ENCODE measurements around the gene INPP4B.

INPP4B gene

DNA sequence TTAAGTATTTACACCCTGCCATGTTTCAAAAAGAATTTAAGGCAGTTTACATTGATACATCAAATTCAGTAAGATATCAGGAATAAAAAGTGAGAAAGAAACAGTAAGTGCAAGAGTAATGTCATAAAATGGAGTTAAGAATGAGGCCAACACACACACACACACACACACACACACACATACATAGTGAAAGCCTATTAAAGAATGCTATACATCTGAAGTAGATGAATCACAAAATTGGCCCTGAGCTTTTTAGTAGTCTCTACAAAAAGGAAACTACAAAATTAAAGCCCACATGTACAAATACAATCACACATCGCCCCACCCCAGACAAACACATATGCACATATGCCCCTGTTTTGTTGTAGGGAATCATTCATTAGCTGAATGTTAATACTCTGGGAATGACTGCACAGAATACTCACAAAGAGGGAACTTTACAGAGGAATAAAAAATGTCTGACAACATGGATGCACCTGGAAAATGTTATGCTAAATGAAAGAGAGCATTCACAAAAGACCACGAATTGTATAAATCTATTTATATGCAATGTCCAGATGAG lies 780.9 kb downstream of the INPP4B start:
- DNase-seq, result no peak

DNA sequence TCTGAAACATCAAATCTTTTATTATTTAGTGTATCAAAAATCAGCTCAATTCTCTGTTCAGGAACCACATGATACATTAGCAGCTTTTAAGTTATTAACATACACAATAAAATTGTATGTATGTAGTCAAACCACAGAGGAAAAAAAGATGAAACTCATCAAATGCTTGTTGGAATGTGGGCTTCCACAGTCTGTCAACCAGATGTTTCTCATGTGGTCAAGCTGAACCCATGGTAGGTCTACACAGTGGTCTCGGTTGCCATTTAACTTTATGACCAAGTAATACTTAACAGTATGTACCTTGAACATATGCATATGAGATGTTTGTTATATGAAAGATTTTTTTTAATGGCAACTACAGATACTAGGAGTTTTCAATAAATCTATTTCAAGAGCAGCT lies 781.9 kb downstream of the INPP4B start:
- DNase-seq, result no peak

DNA sequence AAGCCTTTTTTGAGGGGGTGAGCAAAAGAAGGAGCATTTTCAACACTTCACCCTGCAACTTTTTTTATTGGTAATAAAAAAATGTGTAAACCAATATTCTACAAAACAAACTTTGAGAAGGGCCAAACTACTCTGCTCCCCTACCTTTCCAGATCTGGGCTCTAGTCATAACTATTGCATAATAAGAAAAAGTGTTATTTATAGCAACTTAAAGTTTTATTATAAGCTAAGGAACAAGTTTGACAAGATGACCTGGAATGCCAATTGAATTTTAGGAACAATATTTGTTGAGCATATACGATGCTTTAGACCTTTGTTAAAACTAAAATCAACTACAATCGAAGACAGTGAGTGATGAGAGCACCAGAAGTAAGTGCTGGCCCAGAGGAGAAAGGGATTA lies 800.1 kb downstream of the INPP4B start:
- no peak for DNase-seq

DNA sequence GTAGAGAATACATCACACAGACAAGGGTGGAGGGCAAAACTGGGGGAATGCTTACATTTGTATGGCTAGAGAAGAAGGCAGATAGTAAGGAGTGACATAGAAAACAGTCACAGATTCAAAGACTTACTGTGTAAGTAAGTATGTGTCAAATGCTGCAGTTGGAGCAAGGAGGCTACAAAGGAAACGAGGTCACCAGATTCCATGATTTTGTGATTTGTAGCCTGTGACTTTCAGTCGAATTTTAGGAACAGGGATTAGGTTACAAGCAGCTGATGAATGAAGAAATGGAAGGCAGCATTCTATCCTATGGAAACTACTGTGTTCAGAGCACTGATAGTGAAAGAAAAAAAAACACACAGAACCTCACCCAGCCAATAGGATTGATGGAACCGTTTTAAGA lies 801.8 kb downstream of the INPP4B start:
- DNase-seq, result no peak

DNA sequence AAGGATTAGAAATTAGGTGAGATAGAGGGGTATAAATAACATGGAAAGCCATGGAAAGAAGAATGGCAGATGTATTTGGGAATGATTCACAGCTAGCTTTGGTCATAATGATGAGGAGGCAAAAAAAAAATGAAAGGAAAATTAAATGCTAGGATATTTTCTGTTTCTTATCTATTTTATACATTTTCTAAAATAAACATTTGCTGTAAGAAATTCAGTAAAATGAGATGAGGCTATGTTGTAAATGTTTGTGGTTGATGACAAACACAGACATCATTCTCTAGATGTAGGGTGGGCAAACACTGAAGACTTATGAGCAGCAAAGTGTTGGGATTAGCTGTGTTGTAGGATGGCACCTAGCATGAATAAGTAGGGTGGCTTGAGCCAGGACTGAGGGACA lies 802.6 kb downstream of the INPP4B start:
- no peak for DNase-seq

DNA sequence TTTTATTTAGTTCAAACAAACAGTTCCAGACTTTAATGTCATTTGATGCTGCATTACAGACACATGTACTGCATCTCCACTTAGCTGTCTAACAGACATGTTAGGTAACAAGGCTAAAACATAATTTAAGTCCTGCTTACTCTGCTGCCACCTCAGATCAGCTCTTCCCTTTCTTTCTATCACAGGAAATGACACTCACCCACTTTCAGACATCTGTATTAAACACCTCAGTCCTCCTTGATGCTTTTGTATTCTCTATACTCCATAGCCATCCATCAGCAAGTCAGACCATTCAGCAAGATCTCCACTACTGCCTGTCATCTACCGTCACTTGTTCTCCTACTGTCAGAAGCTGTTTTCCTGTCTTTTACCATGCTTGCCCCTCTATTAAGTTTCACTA lies 804.3 kb downstream of the INPP4B start:
- no peak for DNase-seq

DNA sequence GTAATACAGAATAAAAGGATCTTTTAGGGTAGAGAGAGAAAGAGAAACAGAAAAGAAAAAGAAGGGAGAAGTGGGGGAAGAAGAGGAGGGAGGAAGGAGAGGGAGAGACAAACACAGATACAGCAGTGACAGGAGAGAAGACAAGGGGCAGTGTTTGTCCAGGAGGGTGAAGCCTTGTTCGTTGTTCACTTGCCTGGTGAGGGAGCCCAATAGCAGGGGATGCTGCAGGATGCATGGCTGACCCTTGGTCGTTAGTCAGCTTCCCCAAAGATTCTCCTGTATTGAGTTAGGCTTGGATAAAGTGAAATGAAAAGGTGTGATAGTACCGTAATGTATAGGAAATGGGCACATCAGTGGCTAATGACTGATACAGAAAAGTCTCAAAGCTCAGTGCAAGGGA lies 806.1 kb downstream of the INPP4B start:
- no peak for DNase-seq

DNA sequence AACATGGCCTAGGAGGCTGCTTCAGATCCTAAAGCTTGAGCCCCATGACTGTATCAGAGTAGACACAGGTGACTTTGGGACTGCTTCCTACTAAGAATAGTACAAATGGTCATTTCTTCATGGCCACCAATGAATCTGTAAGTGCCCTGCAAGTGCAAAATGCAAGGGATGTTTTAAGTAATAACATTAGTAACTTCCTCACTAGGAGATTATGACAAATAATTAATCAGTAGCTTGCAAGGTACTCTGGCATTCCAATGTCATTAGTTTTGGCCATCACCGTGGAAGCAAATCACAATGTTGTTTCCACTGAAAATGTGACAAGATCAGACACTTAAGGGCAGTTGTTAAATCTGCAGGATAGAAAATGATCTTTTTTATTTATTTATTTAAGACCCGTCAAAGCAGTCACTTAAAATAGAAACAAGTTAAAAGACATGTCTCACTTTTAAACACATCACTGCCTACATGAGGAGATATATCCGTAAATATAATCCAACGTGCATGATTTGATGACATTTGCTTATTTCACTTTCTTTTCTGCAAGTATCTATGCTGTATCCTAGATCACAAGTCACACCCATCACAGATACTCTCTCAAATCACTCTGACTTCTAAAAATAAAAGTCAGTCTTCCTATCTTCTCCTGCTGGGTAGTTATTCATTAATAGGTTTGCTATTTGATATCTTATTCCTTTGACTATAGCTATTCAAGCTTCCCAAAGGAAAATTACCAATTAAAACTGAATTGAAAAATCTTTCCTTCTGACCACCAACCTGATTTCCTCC lies 809.1 kb downstream of the INPP4B start:
- no peak for DNase-seq

DNA sequence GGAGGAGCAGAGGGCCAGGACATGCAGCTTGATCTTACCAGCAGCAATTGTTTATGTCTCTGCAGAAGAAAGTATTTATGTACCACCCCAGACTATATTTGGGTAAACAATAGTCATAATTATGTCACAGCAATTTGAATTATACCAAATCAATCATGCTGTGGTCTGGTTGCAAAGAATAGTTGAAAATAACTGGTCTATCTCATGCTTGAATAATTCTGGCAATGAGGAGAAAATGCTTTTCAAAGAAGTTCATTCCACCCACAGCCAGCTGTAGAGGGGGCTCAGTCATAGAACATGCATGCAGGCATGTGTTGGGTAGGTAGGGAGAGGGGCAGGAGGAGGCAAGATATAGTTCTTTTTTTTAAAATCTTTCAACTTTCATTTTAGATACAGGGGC lies 810.5 kb downstream of the INPP4B start:
- peak in 1 of 3 experiments; percentile 6 for DNase-seq

DNA sequence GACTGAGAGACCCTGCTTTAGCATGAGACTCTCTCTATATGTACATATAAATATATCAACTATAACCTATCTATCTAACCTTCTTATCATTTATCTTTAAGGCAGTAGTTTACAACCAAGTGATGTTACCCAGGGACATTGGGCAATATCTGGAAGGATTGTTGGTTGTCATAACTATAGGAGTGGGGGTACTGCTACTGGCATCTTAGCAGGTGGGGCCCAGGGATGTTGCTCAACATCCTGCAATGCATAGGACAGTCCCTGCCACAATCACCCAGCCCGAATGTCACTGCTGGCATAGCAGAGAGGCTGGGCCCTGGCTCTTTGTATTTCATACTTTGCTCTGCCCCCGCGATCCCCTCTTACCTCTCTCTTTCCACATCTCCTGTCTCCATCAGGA lies 812.0 kb downstream of the INPP4B start:
- DNase-seq, result no peak

DNA sequence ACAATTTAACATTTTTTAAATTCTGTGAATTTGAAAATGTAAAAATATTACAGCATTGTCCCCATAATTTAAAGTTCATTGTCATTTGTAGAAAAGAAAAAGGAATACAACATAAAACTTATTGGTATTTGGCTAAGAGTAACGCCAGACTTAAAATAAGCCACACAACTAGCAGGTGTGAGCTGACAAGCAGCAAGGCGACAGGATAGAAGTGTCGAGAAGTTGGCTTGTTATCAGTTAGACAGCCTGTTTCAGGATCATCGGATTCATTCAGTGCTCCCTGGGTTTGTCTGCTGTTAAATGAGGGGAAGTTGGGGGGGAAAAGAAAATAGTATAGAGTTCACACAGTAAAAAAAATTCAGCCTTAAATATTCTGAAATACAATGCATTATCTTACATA lies 816.1 kb downstream of the INPP4B start:
- DNase-seq, result no peak

DNA sequence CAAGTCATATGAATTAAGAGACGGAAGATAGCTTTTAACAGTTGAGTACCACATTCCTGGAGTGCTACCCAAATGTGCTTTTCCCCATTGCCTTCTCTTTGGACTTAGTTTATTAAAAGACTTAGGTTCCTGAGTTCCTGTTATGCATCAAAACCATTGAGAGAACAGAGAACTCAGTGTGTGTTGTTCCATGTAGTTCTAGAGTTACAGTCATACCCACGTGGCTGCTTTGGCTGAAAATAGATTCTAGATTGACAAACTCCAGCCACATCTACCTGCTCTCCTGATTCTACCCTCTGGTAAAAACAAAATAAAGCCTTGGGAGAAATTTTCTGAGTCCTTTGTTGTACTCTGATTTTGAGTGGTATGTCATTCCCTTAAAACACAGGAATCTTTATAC lies 824.3 kb downstream of the INPP4B start:
- no peak for DNase-seq

DNA sequence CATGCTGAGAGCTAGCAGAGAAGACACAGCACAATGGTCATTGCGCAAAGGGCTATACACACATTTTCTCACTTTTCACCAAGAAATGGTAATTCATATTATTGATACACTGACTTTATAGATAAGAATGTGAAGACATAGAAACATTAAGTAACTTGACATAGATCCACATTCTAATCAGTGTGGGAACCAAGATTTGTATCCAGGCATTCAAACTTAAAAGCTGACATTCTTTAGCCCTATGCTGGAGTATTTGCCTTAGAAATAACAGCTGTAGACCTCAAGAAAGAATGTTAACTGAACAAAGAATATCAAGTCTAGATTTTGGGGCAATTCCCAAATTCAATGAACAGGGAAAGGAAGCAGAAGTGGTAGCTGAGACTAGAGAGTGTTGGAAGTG lies 824.9 kb downstream of the INPP4B start:
- DNase-seq, result no peak

DNA sequence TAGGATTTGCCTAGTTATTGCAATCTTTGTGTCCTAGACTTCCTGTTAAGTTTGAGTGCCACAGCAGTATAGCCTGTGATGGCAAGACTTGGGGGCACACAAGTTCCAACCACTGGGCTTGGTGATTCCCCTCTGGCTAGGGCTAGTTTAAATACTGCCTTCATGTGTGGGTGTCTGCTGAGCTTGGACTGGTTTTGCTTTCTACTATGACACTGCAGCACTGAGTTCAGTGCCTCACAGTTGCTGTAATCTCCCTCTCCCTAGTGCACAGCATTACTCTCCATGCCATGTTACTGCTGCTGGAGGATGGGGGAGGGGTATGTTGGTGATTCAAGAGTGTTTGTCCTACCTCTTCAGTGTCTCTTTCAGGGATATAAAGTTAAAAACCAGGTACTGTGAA lies 830.1 kb downstream of the INPP4B start:
- DNase-seq, result no peak

DNA sequence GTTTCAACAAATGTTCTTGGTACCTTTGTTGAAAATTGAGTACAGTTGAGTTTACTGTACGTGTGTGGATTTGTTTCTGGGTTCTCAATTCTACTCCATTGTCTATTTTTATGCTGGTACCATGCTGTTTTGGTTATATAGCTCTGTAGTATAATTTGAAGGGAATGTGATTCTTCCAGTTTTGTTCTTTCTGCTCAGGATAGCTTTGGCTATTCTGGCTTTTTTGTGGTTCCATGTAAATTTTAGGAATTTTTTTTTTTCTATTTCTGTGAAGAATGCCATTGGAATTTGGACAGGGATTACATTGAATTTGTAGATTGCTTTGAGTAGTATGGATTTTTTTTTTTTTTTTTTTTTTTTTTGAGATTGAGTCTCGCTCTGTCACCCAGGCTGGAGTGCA lies 836.4 kb downstream of the INPP4B start:
- DNase-seq, result no peak

DNA sequence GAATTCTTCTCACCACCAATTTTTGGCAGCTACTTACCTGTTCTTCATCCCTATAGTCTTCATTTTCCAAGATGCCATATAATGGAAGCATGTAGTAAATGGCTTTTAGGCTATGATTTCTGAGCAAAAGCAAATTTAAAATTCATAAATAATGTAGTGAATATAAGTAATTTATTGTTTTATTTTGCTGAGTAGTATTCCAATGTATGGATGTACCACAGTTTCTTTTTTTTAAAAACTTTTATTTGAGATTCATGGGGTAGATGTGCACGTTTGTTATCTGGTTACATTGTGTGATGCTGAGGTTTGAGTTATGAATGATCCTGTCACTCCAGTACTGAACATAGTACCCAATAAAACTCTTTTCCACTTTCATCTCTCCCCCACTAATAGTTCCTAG lies 840.6 kb downstream of the INPP4B start:
- DNase-seq, result no peak

DNA sequence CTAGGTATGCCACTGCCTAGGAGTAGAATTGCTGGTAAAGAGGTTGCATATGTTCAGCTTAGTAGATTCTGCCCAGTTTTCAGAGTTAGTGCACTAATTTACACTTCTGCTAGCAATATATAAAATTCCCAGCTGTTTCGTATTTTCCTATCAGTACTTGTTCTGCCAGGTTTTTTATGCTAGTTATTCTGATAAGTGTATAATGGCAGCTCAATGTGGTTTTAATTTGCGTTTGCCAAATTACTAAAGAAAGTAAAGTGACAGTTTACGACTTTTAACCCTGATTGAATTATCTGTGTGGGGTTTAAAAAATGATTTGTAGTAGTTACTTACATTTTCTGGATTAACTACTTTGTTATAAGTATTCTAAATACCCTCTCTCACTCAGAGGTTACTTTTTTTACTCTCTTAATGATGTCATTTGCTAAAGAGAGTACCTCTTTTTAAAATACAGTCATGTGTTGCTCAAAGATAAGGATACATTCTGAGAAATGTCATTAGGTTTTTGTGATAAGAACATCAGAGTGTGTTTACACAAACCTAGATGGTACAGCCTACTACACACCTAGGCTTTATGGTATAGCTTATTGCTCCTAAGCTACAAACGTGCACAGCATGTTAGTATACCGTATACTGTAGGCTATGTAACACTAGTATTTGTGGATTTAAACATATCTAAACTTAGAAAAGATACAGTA lies 846.5 kb downstream of the INPP4B start:
- DNase-seq, result no peak

DNA sequence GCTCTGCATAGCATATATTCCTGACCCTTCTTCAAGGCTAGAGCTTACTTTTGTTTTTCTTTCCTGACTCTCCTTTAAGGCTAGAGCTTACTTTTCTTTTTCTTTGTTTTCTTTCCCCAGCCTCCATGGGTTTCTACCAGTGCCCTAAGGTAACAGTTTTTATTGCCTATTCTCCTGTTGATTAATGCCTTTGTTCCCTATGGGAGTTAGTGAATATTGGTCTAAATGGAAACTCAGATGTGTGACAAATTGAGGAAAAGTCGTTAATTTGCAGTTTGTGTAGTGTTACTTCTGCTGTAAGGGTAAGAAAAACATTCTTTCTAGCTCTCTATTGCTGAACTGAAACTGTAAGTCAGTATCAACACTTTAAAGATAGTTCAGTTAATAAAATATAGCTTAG lies 851.0 kb downstream of the INPP4B start:
- DNase-seq, result no peak

DNA sequence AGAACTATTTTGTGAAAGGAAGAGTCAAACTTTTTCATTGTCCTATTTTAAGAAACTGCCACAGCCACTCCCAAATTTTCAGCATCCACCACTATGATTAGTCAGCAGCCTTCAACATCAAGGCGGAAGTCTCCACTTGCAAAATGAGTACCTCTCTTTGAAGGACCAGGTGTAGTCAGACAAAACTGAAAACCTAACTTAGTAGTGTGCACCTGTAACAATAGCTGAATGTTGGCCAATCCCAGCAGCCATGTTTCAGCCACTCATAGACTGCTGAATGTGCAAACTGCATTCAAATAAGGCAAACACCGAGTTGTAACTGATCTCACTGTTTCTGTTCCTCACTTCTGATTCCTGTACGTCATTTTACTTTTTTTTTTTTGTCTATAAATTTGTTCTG lies 868.7 kb downstream of the INPP4B start:
- no peak for DNase-seq

Measured in NCI-H1417 (cell line).